ENCODE measurements around the gene DNAH14. TPM values are rescaled to one million over a fixed set of nuclear protein-coding genes. Genes with fewer than 3 reads are reported as not detected.
A peak's percentile ranks its signal among the peaks of the same experiment; 100 is the strongest.

Gene DNAH14
- total and polyA plus RNA-seq, 2 of the 13 experiments (the other 11 are each of a cell fraction or from before 2014, with no cell fraction given), result 4.5 to 27.5 TPM

- TF ChIP-seq HOXA9 (CRISPR knock-in tag; IDR thresholded peaks at IDR 0.05; ENCODE audit: borderline replicate concordance), result no peak
- TF ChIP-seq ATRX (CRISPR knock-in tag; IDR thresholded peaks at IDR 0.05; ENCODE audit: borderline replicate concordance), result no peak
- peak; percentile 76 for TF ChIP-seq SP2 (CRISPR knock-in tag; IDR thresholded peaks at IDR 0.05)
- 0 out of 2 replicates have a peak, but pooled peaks have one; percentile 70 for TF ChIP-seq KLF15 (CRISPR knock-in tag; IDR thresholded peaks at IDR 0.05; ENCODE audit: borderline replicate concordance)
- no peak for TF ChIP-seq GTF3A (CRISPR knock-in tag; conservative IDR thresholded peaks at IDR 0.05)
- TF ChIP-seq, protein P1, sequence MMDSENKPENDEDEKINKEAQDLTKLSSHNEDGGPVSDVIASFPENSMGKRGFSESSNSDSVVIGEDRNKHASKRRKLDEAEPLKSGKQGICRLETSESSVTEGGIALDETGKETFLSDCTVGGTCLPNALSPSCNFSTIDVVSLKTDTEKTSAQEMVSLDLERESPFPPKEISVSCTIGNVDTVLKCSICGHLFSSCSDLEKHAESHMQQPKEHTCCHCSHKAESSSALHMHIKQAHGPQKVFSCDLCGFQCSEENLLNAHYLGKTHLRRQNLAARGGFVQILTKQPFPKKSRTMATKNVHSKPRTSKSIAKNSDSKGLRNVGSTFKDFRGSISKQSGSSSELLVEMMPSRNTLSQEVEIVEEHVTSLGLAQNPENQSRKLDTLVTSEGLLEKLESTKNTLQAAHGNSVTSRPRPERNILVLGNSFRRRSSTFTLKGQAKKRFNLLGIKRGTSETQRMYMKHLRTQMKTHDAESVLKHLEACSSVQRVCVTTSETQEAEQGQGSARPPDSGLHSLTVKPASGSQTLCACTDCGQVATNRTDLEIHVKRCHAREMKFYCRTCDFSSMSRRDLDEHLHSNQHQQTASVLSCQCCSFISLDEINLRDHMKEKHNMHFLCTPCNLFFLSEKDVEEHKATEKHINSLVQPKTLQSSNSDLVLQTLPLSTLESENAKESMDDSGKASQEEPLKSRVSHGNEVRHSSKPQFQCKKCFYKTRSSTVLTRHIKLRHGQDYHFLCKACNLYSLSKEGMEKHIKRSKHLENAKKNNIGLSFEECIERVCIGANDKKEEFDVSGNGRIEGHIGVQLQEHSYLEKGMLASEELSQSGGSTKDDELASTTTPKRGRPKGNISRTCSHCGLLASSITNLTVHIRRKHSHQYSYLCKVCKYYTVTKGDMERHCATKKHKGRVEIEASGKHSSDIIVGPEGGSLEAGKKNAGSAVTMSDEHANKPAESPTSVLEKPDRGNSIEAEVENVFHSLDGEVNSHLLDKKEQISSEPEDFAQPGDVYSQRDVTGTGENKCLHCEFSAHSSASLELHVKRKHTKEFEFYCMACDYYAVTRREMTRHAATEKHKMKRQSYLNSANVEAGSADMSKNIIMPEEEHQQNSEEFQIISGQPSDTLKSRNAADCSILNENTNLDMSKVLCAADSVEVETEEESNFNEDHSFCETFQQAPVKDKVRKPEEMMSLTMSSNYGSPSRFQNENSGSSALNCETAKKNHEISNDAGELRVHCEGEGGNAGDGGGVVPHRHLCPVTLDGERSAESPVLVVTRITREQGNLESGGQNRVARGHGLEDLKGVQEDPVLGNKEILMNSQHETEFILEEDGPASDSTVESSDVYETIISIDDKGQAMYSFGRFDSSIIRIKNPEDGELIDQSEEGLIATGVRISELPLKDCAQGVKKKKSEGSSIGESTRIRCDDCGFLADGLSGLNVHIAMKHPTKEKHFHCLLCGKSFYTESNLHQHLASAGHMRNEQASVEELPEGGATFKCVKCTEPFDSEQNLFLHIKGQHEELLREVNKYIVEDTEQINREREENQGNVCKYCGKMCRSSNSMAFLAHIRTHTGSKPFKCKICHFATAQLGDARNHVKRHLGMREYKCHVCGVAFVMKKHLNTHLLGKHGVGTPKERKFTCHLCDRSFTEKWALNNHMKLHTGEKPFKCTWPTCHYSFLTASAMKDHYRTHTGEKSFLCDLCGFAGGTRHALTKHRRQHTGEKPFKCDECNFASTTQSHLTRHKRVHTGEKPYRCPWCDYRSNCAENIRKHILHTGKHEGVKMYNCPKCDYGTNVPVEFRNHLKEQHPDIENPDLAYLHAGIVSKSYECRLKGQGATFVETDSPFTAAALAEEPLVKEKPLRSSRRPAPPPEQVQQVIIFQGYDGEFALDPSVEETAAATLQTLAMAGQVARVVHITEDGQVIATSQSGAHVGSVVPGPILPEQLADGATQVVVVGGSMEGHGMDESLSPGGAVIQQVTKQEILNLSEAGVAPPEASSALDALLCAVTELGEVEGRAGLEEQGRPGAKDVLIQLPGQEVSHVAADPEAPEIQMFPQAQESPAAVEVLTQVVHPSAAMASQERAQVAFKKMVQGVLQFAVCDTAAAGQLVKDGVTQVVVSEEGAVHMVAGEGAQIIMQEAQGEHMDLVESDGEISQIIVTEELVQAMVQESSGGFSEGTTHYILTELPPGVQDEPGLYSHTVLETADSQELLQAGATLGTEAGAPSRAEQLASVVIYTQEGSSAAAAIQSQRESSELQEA (CRISPR knock-in tag; IDR thresholded peaks at IDR 0.05; ENCODE audit: not compliant biosample characterization), result no peak
- TF ChIP-seq NFRKB (IDR thresholded peaks at IDR 0.05), result no peak
- 0 out of 2 replicates have a peak, but pooled peaks have one; percentile 46 for TF ChIP-seq ZNF251 (CRISPR knock-in tag; IDR thresholded peaks at IDR 0.05)
- no peak for TF ChIP-seq ZNF629 (CRISPR knock-in tag; conservative IDR thresholded peaks at IDR 0.05)
- TF ChIP-seq CEBPB (IDR thresholded peaks at IDR 0.05; ENCODE audit: borderline replicate concordance, low read depth, low read length), result no peak
- no peak for TF ChIP-seq ZNF232 (CRISPR knock-in tag; IDR thresholded peaks at IDR 0.05; ENCODE audit: borderline replicate concordance)
- TF ChIP-seq NCOR1 (IDR thresholded peaks at IDR 0.05; ENCODE audit: borderline replicate concordance, low read length), result no peak; the same call in 1 of the 2 replicates
- no peak for TF ChIP-seq ZNF260 (CRISPR knock-in tag; IDR thresholded peaks at IDR 0.05; ENCODE audit: borderline replicate concordance, low read depth)
- no peak for TF ChIP-seq FOXA1 (IDR thresholded peaks at IDR 0.05)
- no peak for TF ChIP-seq FOXA1 (CRISPR knock-in tag; IDR thresholded peaks at IDR 0.05)
- TF ChIP-seq, protein P2, sequence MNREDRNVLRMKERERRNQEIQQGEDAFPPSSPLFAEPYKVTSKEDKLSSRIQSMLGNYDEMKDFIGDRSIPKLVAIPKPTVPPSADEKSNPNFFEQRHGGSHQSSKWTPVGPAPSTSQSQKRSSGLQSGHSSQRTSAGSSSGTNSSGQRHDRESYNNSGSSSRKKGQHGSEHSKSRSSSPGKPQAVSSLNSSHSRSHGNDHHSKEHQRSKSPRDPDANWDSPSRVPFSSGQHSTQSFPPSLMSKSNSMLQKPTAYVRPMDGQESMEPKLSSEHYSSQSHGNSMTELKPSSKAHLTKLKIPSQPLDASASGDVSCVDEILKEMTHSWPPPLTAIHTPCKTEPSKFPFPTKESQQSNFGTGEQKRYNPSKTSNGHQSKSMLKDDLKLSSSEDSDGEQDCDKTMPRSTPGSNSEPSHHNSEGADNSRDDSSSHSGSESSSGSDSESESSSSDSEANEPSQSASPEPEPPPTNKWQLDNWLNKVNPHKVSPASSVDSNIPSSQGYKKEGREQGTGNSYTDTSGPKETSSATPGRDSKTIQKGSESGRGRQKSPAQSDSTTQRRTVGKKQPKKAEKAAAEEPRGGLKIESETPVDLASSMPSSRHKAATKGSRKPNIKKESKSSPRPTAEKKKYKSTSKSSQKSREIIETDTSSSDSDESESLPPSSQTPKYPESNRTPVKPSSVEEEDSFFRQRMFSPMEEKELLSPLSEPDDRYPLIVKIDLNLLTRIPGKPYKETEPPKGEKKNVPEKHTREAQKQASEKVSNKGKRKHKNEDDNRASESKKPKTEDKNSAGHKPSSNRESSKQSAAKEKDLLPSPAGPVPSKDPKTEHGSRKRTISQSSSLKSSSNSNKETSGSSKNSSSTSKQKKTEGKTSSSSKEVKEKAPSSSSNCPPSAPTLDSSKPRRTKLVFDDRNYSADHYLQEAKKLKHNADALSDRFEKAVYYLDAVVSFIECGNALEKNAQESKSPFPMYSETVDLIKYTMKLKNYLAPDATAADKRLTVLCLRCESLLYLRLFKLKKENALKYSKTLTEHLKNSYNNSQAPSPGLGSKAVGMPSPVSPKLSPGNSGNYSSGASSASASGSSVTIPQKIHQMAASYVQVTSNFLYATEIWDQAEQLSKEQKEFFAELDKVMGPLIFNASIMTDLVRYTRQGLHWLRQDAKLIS (CRISPR knock-in tag; IDR thresholded peaks at IDR 0.05), result no peak
- TF ChIP-seq ZNF879 (CRISPR knock-in tag; IDR thresholded peaks at IDR 0.05), result peak; percentile 37; the same call in 1 of the 2 replicates
- no peak for TF ChIP-seq XBP1 (CRISPR knock-in tag; IDR thresholded peaks at IDR 0.05)
- no peak for TF ChIP-seq PHF20 (CRISPR knock-in tag; IDR thresholded peaks at IDR 0.05)
Measured at GRCh38 chr1:225428068-225428880, 498.8 kb downstream of the DNAH14 start (continued).
